Natural killer cell (primary cell): ENCODE measurements around the gene OR52R1. TPM values are rescaled to one million over a fixed set of nuclear protein-coding genes. Genes with fewer than 3 reads are reported as not detected.

Source experiments
- ATAC-seq, 3 donors: fragments of 150-1000 bp in 2 of 3; fragments of 200-7000 bp in 1 of 3; cut with Tn5 transposase; 1 replicate in 1 of 3; 2 replicates in 2 of 3; pipeline ENCODE4 v1.10.0; 2021; ENCODE audit warnings: mild to moderate bottlenecking in 2 of 3, moderate library complexity in 2 of 3
- DNase-seq, 2 donors: peaks; one replicate each; pipeline versions ENCODE4 v3.0.0 to v3.0.0-alpha.2; 2013 to 2021; ENCODE audit warnings: mixed read lengths in 1 of 2
- H3K27ac ChIP-seq: one replicate; pipeline ENCODE4 v1.5.1; 2013; ENCODE audit warnings: mild to moderate bottlenecking, low read length
- H3K27me3 ChIP-seq: one replicate; pipeline ENCODE4 v1.6.1; 2013; ENCODE audit warnings: low read length; ENCODE audit not compliant: control insufficient read depth, insufficient read depth
- H3K36me3 ChIP-seq: one replicate; pipeline ENCODE4 v1.6.1; 2013; ENCODE audit warnings: low read length; ENCODE audit not compliant: control insufficient read depth, insufficient read depth
- H3K4me1 ChIP-seq: one replicate; pipeline ENCODE4 v1.6.1; 2013; ENCODE audit warnings: low read length; ENCODE audit not compliant: control insufficient read depth, insufficient read depth
- H3K4me3 ChIP-seq: one replicate; pipeline ENCODE4 v1.5.1; 2013; ENCODE audit warnings: low read length
- H3K9me3 ChIP-seq: one replicate; pipeline ENCODE4 v1.6.1; 2013; ENCODE audit warnings: low read length; ENCODE audit not compliant: control insufficient read depth, insufficient read depth
- H3K27ac Mint-ChIP-seq, 2 donors: one replicate each; pipeline ENCODE4 v1.8.0; 2022; ENCODE audit warnings: mild to moderate bottlenecking in 2 of 2, mixed read lengths in 2 of 2, moderate library complexity in 1 of 2
- H3K27me3 Mint-ChIP-seq, 2 donors: one replicate each; pipeline ENCODE4 v1.8.0; 2022; ENCODE audit warnings: low read depth in 2 of 2, mixed read lengths in 2 of 2
- H3K36me3 Mint-ChIP-seq: one replicate; pipeline ENCODE4 v1.8.0; 2022; ENCODE audit warnings: mixed read lengths
- H3K4me1 Mint-ChIP-seq, 2 donors: one replicate each; pipeline ENCODE4 v1.8.0; 2022; ENCODE audit warnings: mixed read lengths in 2 of 2
- H3K4me3 Mint-ChIP-seq: one replicate; pipeline ENCODE4 v1.8.0; 2022; ENCODE audit warnings: mild to moderate bottlenecking, moderate library complexity, mixed read lengths
- H3K9me3 Mint-ChIP-seq, 2 donors: one replicate each; pipeline ENCODE4 v1.8.0; 2022; ENCODE audit warnings: mixed read lengths in 2 of 2
- CTCF ChIP-seq: fragments of 200-600 bp; IDR thresholded peaks from one replicate; pipeline ENCODE4 v1.8.0; 2022; ENCODE audit warnings: antibody characterized with exemption
- WGBS: methylation state at CpG from one replicate; pipeline ENCODE4 v1.1.7; 2013; ENCODE audit warnings: missing lambda C conversion rate; ENCODE audit not compliant: insufficient coverage; 5-methylcytosine and 5-hydroxymethylcytosine counted together
- intact Hi-C: fragments of 100-400 bp; cut with micrococcal nuclease; formaldehyde crosslinking; loops from one replicate; pipeline ENCODE4 v1.14.2; 2022
- total RNA-seq, 4 donors: library from RNA; stranded (reverse); fragments of 120-200 nt in 1 of 4; gene quantifications; one replicate each; pipeline versions ENCODE4 v1.2.3 to v1.2.4, GENCODE V29; 2013 to 2022

The OR52R1 gene
- total RNA-seq, 3 donors from 2014 or later (not counting 1 experiment from before 2014, with no cell fraction given): not detected

DNA sequence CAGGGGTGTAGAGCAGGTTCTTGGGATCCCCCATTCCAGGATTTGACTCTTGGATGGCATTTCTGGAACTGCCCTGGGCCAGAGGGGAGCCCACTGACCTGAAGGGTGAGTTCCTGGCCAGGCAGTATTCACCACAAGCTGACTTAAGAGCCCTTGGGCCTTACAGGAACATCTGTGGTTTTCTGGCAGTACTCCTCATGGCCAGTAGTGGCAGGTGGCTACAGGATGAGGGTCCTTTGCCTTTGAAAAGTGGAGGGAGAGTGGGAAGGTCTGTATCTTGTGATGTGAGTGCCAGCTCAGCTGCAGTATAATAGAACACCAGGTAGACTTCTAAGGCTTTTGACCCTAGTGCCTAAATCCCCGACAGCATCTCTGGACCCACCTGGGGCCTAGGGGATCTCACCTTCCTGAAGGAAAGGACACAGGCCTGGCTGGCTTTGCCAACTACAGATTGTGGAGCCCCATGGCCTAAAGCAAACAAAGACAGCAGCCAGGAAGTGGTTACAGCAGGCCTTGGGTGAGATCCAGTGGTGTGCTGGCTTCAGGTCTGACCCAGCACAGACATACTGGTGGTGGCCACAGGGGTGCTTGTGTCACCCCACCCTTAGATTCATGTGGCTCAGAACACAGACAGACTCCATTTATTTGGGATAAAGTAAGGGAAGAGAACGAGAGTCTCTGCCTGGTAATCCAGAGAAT, 35.8 kb upstream of the OR52R1 start:
- ATAC-seq: peak in 1 of 3 donors; percentile 40
- Mint-ChIP-seq H3K9me3 (no peaks in the 10 kb centered on the region), H3K4me3 (no peak overlapping the region), H3K27ac (no peak overlapping the region), H3K36me3 (no peaks in the 10 kb centered on the region), H3K27me3 (peaks cover 0 to 3% of the 10 kb centered on the region in 2 donors), H3K4me1 (peaks cover 16 to 20% of the 10 kb centered on the region in 2 donors)
- DNase-seq: no peak
- Histone ChIP-seq H3K4me1 (no peaks in the 10 kb centered on the region), H3K27ac (no peak overlapping the region), H3K27me3 (no peaks in the 10 kb centered on the region), H3K9me3 (no peaks in the 10 kb centered on the region), H3K36me3 (no peaks in the 10 kb centered on the region), H3K4me3 (no peak overlapping the region)
- WGBS: 93% methylated on average over 1 of the region's 2 CpGs
- no peak for TF ChIP-seq CTCF
- intact Hi-C loops: no loop called here

DNA sequence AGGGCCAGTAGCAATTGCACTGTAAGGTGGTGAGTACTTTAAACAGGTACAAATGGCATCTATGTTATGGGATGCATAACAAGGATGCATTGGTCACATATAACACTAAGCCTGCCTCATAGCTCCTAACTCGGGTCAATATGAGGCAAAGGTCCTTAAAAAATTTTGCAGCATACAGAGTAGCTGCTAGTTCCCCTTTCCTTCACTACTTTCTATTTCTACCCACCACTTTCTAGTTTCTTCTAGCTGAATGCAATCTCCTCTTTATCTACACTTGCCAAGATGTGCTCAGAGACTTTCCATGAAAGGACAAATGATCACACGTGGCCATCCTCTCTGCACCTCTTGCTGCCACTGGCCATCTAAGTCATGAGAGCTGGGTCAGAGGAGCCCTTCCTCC, 26.7 kb upstream of the OR52R1 start:
- 33% methylated on average over 2 of the region's 2 CpGs for WGBS
- no peaks in the 10 kb centered on the region for H3K36me3 Mint-ChIP-seq

GRCh38 chr11:4830346-4830745, 26.2 kb upstream of the OR52R1 start:
- intact Hi-C loops: no loop called here
- no peak overlapping the region for H3K27ac Mint-ChIP-seq
- H3K36me3 ChIP-seq: no peaks in the 10 kb centered on the region
- H3K4me3 Mint-ChIP-seq: no peak overlapping the region
- no peak overlapping the region for H3K27ac ChIP-seq
- no peaks in the 10 kb centered on the region for H3K4me1 Mint-ChIP-seq
- H3K9me3 ChIP-seq: no peaks in the 10 kb centered on the region
- no peak for TF ChIP-seq CTCF
- no peak overlapping the region for H3K4me3 ChIP-seq
- no peaks in the 10 kb centered on the region for H3K4me1 ChIP-seq
- ATAC-seq: no peak
- no peaks in the 10 kb centered on the region for H3K36me3 Mint-ChIP-seq
- no peaks in the 10 kb centered on the region for H3K27me3 ChIP-seq
- H3K27me3 Mint-ChIP-seq: no peaks in the 10 kb centered on the region
- DNase-seq: no peak
- H3K9me3 Mint-ChIP-seq: no peaks in the 10 kb centered on the region
- no CpG with 5 or more reads among the region's 1 CpG for WGBS

More for the DNA sequence above, 26.7 kb upstream of the OR52R1 start:
- H3K9me3 Mint-ChIP-seq: no peaks in the 10 kb centered on the region
- ATAC-seq (no peak), DNase-seq (no peak)
- H3K36me3 ChIP-seq: no peaks in the 10 kb centered on the region
- H3K4me3 Mint-ChIP-seq: no peak overlapping the region
- no peaks in the 10 kb centered on the region for H3K27me3 Mint-ChIP-seq
- no peak overlapping the region for H3K27ac Mint-ChIP-seq
- no peaks in the 10 kb centered on the region for H3K4me1 ChIP-seq
- no peak overlapping the region for H3K4me3 ChIP-seq
- no peak overlapping the region for H3K27ac ChIP-seq
- intact Hi-C loops: no loop called here
- no peak for TF ChIP-seq CTCF
- no peaks in the 10 kb centered on the region for H3K9me3 ChIP-seq
- no peaks in the 10 kb centered on the region for H3K27me3 ChIP-seq
- H3K4me1 Mint-ChIP-seq: no peaks in the 10 kb centered on the region

- H3K36me3 Mint-ChIP-seq: no peaks in the 10 kb centered on the region
- Histone ChIP-seq H3K9me3 (no peaks in the 10 kb centered on the region), H3K4me1 (no peaks in the 10 kb centered on the region), H3K36me3 (no peaks in the 10 kb centered on the region), H3K27me3 (no peaks in the 10 kb centered on the region), H3K27ac (no peak overlapping the region), H3K4me3 (no peak overlapping the region)
- no peak overlapping the region for H3K27ac Mint-ChIP-seq
- DNase-seq (no peak), ATAC-seq (no peak)
- no peaks in the 10 kb centered on the region for H3K9me3 Mint-ChIP-seq
- H3K27me3 Mint-ChIP-seq: peaks cover 7 to 16% of the 10 kb centered on the region in 2 donors
- no peak overlapping the region for H3K4me3 Mint-ChIP-seq
- no peaks in the 10 kb centered on the region for H3K4me1 Mint-ChIP-seq
- intact Hi-C loops: no loop called here
- TF ChIP-seq CTCF: no peak
Observed at GRCh38 chr11:4826425-4826824, 22.2 kb upstream of the OR52R1 start.
